Type B pancreatic cell (in vitro differentiated cells): ENCODE measurements around the gene SLFN14. TPM values are rescaled to one million over a fixed set of nuclear protein-coding genes. Genes with fewer than 3 reads are reported as not detected.
"Not testable (repeated sequence)": the region's sequence is repeated elsewhere in the genome, so short reads cannot be mapped to it uniquely, and the experiment has no call there.

ENCODE experiments used
- DNase-seq: peaks from one replicate; pipeline ENCODE4 v3.0.0; 2021; ENCODE audit warnings: mixed read lengths; ENCODE audit not compliant: unreplicated experiment; ENCODE audit errors: extremely low spot score
- H3K27ac Mint-ChIP-seq: 2 replicates; pipeline ENCODE4 v1.8.0; 2021; ENCODE audit warnings: mild to moderate bottlenecking, mixed read lengths
- H3K27me3 Mint-ChIP-seq: 2 replicates; pipeline ENCODE4 v1.8.0; 2021; ENCODE audit warnings: mixed read lengths
- H3K36me3 Mint-ChIP-seq: 2 replicates; pipeline ENCODE4 v1.8.0; 2021; ENCODE audit warnings: mixed read lengths
- H3K4me1 Mint-ChIP-seq: one replicate; pipeline ENCODE4 v1.8.0; 2021; ENCODE audit warnings: mixed read lengths; ENCODE audit not compliant: unreplicated experiment
- H3K4me3 Mint-ChIP-seq: 2 replicates; pipeline ENCODE4 v1.8.0; 2021; ENCODE audit warnings: mild to moderate bottlenecking, mixed read lengths
- H3K9me3 Mint-ChIP-seq: 2 replicates; pipeline ENCODE4 v1.8.0; 2021; ENCODE audit warnings: mixed read lengths
- CTCF ChIP-seq: fragments of 200-600 bp; sonication (generic); conservative IDR thresholded peaks from 2 replicates; pipeline ENCODE4 v1.5.0; 2021; ENCODE audit warnings: antibody characterized with exemption, mild to moderate bottlenecking
- total RNA-seq: library from RNA; stranded (reverse); gene quantifications from 2 replicates; pipeline ENCODE4 v1.2.1, GENCODE V29; 2021; ENCODE audit warnings: low replicate concordance

Gene SLFN14
- total RNA-seq, 1 donor from 2014 or later, result not detected

GRCh38 chr17:35575759-35576158 lies 15.1 kb upstream of the SLFN14 start:
- no peak for DNase-seq
- Mint-ChIP-seq H3K4me3 (peak overlapping the region; percentile 59), H3K4me1 (peaks cover 17% of the 10 kb centered on the region), H3K9me3 (no peaks in the 10 kb centered on the region), H3K27ac (peak overlapping the region; percentile 37), H3K36me3 (peaks cover 5% of the 10 kb centered on the region), H3K27me3 (no peaks in the 10 kb centered on the region)
- no peak for TF ChIP-seq CTCF

DNA sequence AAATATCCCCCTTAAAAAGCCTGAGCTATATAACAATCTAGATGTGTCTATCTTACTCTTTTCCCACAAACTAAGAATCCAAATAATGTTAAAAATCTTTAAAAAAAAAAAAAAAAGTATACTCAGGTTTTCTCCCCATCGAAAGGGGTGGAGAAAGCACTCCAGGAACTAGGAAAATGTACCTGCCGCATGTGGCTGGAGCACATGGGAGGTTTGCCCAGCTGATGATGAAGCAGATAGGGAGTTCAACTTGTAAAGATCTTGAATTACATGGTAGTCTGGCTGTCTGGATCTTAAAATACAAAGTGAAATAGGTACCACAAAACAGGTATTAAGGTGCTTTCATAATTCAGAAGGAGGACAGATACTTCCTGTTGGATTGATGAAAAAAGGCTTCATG lies 8.8 kb upstream of the SLFN14 start:
- peak overlapping the region; percentile 75 for H3K4me3 Mint-ChIP-seq
- DNase-seq, result no peak
- no peaks in the 10 kb centered on the region for H3K9me3 Mint-ChIP-seq
- peaks cover 24% of the 10 kb centered on the region for H3K27me3 Mint-ChIP-seq
- H3K4me1 Mint-ChIP-seq, result peaks cover 23% of the 10 kb centered on the region
- TF ChIP-seq CTCF, result no peak
- peaks cover 7% of the 10 kb centered on the region for H3K36me3 Mint-ChIP-seq
- H3K27ac Mint-ChIP-seq, result peak overlapping the region; percentile 50

DNA sequence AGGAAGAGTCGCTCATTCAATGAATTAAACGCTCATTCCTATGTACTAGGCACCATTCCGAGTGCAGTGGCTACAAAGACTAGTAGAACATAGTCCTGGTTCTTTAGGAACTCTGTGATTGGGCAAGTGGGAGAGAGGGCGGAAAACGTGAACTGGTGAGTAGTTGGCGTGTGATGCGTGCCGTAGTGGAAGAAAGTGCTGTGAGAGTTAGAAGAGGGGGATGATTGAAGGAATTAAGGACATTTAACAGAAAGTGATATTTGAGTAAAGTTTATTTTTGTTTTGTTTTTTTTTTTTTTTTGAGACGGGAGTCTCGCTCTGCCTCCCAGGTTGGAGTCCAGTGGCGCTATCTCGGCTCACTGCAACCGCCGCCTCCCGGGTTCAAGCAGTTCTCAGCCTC lies 7.9 kb upstream of the SLFN14 start:
- Mint-ChIP-seq H3K27me3 (peaks cover 32% of the 10 kb centered on the region), H3K4me1 (peaks cover 23% of the 10 kb centered on the region), H3K4me3 (peak overlapping the region; percentile 91), H3K36me3 (peaks cover 7% of the 10 kb centered on the region), H3K9me3 (no peaks in the 10 kb centered on the region), H3K27ac (peak overlapping the region; percentile 93)
- DNase-seq, result no peak
- no peak for TF ChIP-seq CTCF

DNA sequence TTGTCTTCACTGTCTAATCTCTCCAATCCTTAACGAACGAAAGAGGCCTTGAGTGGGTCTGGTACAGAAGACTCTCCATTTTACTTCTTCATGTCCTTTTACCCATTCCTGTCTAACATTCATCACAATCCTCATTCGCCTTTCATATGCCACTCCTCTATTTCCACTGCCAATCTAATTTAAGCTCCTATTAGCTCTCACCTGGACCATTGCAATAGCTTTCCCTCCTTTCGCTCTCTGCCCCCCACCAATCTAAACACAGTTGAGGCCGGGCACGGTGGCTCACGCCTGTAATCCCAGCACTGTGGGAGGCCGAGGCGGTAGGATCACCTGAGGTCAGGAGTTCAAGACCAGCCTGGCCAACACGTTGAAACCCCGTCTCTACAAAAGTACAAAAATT lies 6.3 kb upstream of the SLFN14 start:
- no peak for TF ChIP-seq CTCF
- peak overlapping the region; percentile 91 for H3K4me3 Mint-ChIP-seq
- H3K9me3 Mint-ChIP-seq, result no peaks in the 10 kb centered on the region
- DNase-seq, result no peak
- peaks cover 38% of the 10 kb centered on the region for H3K27me3 Mint-ChIP-seq
- peaks cover 7% of the 10 kb centered on the region for H3K36me3 Mint-ChIP-seq
- peaks cover 23% of the 10 kb centered on the region for H3K4me1 Mint-ChIP-seq
- H3K27ac Mint-ChIP-seq, result peak overlapping the region; percentile 93

- not testable (repeated sequence) for DNase-seq, H3K4me1 Mint-ChIP-seq, H3K4me3 Mint-ChIP-seq, H3K36me3 Mint-ChIP-seq, H3K9me3 Mint-ChIP-seq, H3K27ac Mint-ChIP-seq
- H3K27me3 Mint-ChIP-seq, result peaks cover 59% of the 10 kb centered on the region
Measured at GRCh38 chr17:35563181-35563580, 2.6 kb upstream of the SLFN14 start.

DNA sequence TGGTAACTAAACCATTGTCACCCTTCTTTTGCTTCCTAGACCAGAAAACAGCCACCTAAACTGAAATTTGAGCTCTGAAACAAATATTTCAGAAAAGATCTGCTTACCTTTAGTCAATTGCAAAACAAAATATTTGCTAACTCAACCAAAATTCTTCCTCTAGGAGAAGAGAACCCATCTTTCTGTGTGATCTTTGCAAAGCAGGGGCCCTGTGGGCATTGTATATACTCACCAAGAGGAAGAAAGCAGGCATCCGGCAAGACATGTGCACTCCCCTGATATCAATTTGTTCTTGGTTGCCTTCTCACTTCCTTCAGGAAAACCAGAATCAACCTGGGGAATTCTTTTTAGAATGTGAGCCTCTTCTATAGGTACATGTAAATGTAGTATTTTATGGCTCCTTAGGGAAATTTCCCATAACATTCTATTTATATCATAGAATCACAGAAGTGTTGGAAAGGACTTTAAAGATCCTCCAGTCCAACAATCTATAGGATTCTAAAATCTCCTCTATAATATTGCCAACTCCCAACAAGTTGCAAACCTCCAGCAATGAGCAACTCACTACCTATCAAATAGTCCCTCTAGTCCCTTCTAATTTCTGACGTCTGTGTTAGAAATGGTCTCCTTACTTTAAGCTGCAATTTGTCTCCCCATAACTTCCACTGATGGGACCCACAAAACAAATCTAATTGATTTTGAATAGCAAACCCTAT lies 966 bp downstream of the SLFN14 start:
- Mint-ChIP-seq H3K9me3 (no peaks in the 10 kb centered on the region), H3K4me3 (no peak overlapping the region), H3K4me1 (no peaks in the 10 kb centered on the region), H3K27ac (no peak overlapping the region), H3K27me3 (peaks cover 63% of the 10 kb centered on the region), H3K36me3 (no peaks in the 10 kb centered on the region)
- no peak for TF ChIP-seq CTCF
- no peak for DNase-seq
